Heart left ventricle (tissue), 13 donors: ENCODE measurements around the gene FABP7.

ENCODE experiments used
- CTCF ChIP-seq, 12 donors: fragments of 200-600 bp; sonication (generic) in 4 of 12; IDR thresholded peaks; one replicate each; pipeline versions ENCODE4 v1.5.0 to v1.8.0; 2018 to 2022; ENCODE audit warnings: antibody characterized with exemption in 12 of 12, mild to moderate bottlenecking in 5 of 12
- POLR2A ChIP-seq, 2 donors: fragments of 450-650 bp; IDR thresholded peaks; one replicate each; pipeline ENCODE4 v1.6.1; 2017; ENCODE audit warnings: antibody characterized with exemption in 2 of 2, mild to moderate bottlenecking in 2 of 2, moderate library complexity in 2 of 2
- donor health status: ischemic (EF 13 %, LVEDD 7.1; RV severe dilation, severe dysfunction).
- donor health status: DM: no; HTN: yes; CAD: no.
- donor health status: DM: no; HTN: no; CAD: no.
- donor health status: ischemic (EF 25% LVEDD 6.9; RV normal size, moderate dysfunction).
- donor health status: ischemic (EF 25% LVEDD 5.7; RV mildly dilated, moderate dysfunction).
- donor health status: ischemic (EF 35%, LVEDD 5.7; RV mildly dilated, moderate dysfunction).
- donor health status: nonischemic (EF 11% LVEDD 7.7; RV severe dilation, severe dysfunction).
- donor health status: DM: yes; HTN: yes; CAD: no.
- donor health status: PGD.
- donor health status: ischemic (EF 29% LVEDD 5.4; RV normal size, mild dysfunction).
- donor health status: nonischemic (EF 23%, LVEDD 6.1; RV moderate dilation, normal function).

GRCh38 chr6:122753000-122753687, 26.4 kb upstream of the FABP7 start:
- TF ChIP-seq POLR2A (IDR thresholded peaks at IDR 0.05) = no peak
- TF ChIP-seq CTCF (IDR thresholded peaks at IDR 0.05) = no peak
